ENCODE results near the gene RAB6B.

Gene RAB6B

GRCh38 chr3:133895208-133896001, at the start of gene RAB6B:
Gene RAB6B (minus strand): TSS chr3:133895882. CDS start chr3:133895466, 416 bp downstream.
- peak in 1 of 2 experiments; percentile 11 for DNase-seq (ENCODE audit: low read depth in 2 of 2)

DNA sequence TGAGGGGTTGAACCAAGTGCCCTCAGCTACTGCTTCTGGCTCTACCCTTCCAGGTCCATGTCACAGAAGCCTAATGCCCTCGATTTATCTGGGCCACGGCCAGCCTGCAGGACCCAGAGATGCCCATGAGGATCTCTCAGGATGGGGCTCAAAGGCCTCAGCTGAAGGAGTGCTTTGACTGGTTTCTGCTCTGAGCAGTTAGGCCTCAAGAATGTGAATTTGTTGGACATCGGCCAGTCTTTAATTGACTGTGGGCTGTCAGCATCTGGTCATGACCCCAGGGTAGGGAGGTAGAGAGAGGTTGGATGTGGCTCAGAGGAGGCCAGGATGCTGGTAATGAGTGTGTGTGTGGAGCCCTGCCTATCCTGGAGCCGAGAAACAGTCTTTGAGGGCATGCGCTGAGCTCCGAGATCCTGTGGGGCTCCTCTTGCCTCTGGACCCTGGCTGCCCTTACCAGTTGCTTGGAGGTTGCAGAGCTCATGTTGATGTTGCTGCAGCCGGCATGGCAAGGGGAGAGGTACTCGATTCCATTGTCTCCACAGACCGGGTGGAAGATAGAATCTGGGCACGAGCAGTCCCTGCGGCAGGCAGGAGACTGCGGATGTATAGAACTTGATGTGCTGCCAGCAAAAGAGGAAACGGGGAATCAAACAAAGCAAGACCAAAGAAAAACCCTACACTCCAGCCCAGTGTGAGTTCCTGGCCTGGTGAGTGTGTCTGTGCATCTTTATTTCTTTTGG, 49.1 kb upstream of the RAB6B start:
- peak; percentile 59 to 60 for DNase-seq (ENCODE audit: low read depth in 2 of 2)

DNA sequence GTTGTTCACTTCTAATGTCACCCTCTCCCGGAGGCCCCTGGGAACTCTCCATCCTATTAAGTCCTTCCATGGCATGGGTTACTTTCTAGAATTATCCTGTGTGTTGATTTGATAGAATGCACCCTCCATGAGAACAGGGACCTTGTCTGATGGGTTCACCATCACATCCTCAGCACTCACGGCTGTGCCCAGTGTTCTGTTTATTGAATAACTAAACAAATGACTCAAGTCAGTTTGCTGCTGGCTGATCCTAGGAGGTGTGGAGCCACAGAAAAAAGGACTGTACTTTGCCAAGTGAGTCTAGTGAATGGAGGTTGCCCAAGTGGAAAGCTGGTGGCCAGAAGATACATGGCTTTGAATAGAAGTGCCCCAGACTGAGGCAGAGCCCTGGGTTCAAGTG, 48.5 kb upstream of the RAB6B start:
- no peak for DNase-seq (ENCODE audit: low read depth in 2 of 2)

DNA sequence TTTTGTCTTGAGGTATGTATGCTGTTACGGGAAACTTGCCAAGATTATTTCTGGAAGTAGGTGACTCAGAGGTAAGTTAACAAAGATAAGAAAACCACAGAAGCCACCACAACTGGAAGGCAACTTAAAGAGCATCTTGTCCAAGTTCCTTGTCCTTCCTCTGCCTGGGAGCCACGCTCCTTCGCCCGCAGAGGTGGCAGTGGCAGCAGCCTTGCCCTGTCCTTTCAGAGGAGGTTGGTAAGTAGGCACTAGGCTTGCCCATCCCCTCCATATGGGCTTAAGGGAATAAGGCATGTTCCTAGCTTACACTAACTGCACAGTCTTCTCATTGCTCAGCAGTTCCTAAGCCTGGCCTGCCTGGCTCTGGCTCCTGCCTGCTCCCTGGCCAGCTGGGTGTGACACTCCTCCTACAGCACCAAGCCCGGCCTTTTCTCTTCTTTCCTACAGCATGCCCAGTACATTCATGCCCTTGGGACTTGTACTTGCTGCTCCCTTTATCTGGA, 48.0 kb upstream of the RAB6B start:
- peak; percentile 75 for DNase-seq (ENCODE audit: low read depth in 2 of 2)

DNA sequence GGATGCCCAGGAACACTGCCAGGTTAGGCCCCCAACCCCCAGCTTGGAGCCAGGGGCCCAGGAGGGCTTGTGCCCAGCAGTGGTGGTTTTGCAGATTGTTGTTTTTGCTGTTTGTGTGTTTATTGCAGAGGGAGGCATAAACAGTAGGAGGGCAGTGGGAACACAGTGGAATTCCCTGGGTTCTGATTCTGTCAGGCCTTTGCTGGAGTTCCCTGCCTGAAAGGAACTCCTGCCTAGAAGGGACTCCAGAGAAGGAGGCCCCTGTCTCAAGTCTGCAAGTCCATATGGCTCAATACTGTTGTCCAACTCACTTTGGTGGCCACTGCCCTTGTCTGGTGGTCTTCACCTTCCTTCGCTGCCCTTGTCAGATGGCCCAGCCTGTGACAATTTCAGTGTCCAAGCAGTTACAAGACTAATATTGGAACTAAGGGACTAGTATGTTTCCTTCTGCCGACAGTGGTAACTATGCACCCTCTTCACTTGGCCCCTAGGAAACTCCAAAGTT, 47.4 kb upstream of the RAB6B start:
- DNase-seq (ENCODE audit: low read depth in 2 of 2) = no peak

- no peak for DNase-seq (ENCODE audit: low read depth in 2 of 2)
These were observed 45.7 kb upstream of the RAB6B start for GRCh38 chr3:133941415-133941821.

- DNase-seq (ENCODE audit: low read depth in 2 of 2) = no peak
These were observed 44.9 kb upstream of the RAB6B start for GRCh38 chr3:133940536-133940935.

- DNase-seq (ENCODE audit: low read depth in 2 of 2) = no peak
These were observed 43.8 kb upstream of the RAB6B start for GRCh38 chr3:133939463-133939835.

DNA sequence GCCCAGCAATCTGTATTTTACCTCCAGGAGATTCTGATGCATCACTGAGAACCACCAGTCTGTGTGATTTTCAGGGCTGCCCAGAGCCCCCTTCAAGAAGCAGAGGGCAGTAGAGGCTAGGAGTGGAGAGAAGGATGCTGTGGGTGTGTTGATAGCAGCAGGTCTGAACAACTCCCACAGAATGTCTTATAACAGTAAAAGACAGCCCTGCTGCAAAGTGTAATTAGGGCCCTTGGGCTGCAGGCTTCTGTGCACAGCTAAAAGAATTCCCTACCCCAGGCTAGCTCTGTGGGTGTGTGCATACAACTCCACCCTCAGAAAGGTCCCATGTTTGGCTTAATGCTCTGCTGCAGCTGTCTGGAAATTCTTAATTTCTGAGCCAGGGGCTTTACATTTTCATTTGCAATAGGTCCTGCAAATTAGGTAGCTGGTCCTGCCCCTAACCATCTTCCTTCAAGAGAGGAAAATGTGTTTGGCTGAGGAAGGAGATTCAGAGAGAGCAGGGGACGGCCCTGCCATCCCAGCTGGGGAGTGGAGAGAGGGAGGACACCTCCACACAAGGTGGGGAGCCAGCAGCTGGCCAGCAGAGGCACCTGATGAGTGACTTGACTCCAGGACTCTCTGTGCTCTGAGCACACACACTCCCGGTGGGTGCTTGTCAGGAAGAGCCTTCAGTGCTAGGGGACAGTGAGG, 43.2 kb upstream of the RAB6B start:
- DNase-seq (ENCODE audit: low read depth in 2 of 2) = no peak

- DNase-seq (ENCODE audit: low read depth in 2 of 2) = peak; percentile 88 to 89
These were observed 42.3 kb upstream of the RAB6B start for GRCh38 chr3:133937756-133938601.

DNA sequence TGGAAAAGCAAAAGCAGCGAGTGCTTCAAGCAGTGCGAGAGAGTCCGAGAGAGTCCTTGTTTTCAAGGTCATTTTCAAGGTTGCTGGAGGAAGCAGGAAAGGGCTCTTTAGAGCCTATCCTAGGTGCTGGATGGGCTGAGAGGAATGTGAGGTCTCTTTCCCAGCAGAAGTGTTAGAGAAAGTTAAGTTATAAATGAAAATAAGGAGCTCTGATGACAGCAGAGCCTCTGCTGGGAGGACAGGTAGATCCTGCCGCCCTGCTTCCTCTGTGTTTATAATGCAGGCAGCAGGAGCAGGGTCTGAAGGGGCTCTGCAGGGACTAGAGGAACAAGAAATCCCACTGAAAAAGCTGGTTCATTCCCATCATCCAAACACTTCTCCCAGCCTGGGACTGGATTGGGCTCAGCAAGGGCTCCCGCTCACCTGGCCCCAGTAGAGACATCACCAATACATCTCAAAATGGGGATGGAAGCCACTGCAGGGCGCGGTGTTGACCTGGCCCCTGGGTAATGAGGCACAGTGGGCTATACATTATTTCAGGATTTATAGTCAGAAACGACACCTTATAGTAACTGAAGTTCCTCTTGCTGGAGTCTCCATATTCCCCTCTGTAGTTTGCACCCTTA, 41.5 kb upstream of the RAB6B start:
- DNase-seq (ENCODE audit: low read depth in 2 of 2) = no peak

GRCh38 chr3:133935843-133936769, 40.4 kb upstream of the RAB6B start:
- no peak for DNase-seq (ENCODE audit: low read depth in 2 of 2)

- DNase-seq (ENCODE audit: low read depth in 2 of 2) = no peak
These were observed 39.5 kb upstream of the RAB6B start for GRCh38 chr3:133934996-133935842.

- no peak for DNase-seq (ENCODE audit: low read depth in 2 of 2)
These were observed 38.6 kb upstream of the RAB6B start for GRCh38 chr3:133934073-133934970.

DNA sequence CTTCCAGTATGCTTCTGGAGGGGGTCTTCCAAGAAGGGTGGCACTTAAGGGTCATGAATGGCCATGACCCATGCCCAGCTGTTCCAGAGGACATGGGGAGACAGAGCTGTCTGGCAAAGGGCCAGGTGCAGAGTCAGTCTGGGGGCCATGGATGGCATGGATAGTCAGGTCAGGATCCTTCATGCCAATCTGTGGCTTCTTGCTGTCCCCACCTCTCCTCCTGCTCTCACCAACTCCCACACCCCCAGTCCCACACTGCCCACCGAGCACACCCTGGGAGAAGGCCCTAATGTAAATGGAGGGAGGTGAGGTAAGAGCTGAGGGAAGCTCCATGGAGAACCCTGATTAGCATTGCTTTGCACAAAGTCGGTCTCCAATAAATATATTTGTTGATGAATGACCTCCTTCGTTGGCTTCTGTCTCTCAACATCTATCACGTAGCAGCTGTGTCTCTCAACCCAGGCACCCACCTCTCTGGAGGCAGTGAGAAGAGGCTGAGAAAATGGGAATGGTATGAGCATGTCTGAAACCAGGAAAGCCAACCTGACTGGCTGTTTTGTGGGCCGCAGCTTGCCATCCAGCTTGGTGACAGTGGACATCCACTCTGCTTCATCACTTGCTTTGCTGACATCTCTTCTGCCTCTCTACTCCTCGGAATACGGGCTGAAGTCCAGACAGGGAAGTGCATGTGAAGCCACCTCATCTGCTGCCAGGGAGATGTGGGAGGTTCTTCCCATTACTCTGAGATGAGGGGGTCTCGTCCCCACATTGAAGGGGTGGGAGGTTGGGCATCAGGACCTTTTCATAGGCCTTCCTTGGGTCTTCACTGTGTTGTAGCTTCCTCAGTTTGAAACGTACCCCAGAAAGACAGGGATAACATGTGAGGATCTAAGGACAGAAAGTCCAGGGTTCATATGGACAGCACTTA, 37.7 kb upstream of the RAB6B start:
- DNase-seq (ENCODE audit: low read depth in 2 of 2) = no peak

DNA sequence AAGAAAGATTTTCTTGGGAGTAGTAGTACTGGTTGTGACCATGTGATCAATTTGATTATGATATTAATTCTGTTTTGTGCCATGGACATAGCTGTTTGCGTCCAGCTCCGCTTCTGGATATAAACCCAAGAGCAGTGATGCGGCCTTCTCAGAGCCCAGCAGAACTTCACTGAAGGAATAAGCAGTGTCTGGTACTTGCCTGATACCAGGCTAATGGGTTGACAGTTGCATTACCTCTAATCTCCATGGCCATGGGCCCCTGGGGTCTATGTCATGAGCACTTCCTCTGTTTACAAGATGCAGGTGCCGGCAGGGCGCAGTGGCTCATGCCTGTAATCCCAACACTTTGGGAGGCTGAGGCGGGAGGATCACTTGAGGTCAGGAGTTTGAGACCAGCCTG, 36.3 kb upstream of the RAB6B start:
- no peak for DNase-seq (ENCODE audit: low read depth in 2 of 2)

GRCh38 chr3:133931084-133931483, 35.4 kb upstream of the RAB6B start:
- no peak for DNase-seq (ENCODE audit: low read depth in 2 of 2)
